Heart left ventricle (tissue), 16 donors: ENCODE measurements around the gene SEC22A. TPM values are rescaled to one million over a fixed set of nuclear protein-coding genes. Genes with fewer than 3 reads are reported as not detected.

Experiments used
- ATAC-seq, 4 donors: fragments of 200-7000 bp; cut with Tn5 transposase; one replicate each; pipeline ENCODE4 v1.9.1; 2020 to 2022; ENCODE audit warnings: moderate library complexity in 4 of 4, mild to moderate bottlenecking in 3 of 4, moderate number of reproducible peaks in 1 of 4
- DNase-seq, 5 donors: peaks; one replicate each; pipeline ENCODE4 v3.0.0-alpha.2; 2020
- H3K27ac ChIP-seq, 12 donors: fragments of 200-600 bp; sonication (generic) in 4 of 12; one replicate each; pipeline versions ENCODE4 v1.5.0 to v1.8.0; 2016 to 2022; ENCODE audit warnings: mild to moderate bottlenecking in 2 of 12
- H3K27me3 ChIP-seq, 9 donors: fragments of 200-600 bp; sonication (generic) in 2 of 9; one replicate each; pipeline versions ENCODE4 v1.5.1 to v1.8.0; 2016 to 2022; ENCODE audit warnings: mild to moderate bottlenecking in 3 of 9
- H3K36me3 ChIP-seq, 9 donors: fragments of 200-600 bp; sonication (generic) in 2 of 9; one replicate each; pipeline versions ENCODE4 v1.5.0 to v1.8.0; 2018 to 2022; ENCODE audit warnings: mild to moderate bottlenecking in 2 of 9
- H3K4me1 ChIP-seq, 12 donors: fragments of 200-600 bp; sonication (generic) in 4 of 12; one replicate each; pipeline versions ENCODE4 v1.5.0 to v1.8.0; 2016 to 2022; ENCODE audit warnings: mild to moderate bottlenecking in 3 of 12
- H3K4me3 ChIP-seq, 12 donors: fragments of 200-600 bp; sonication (generic) in 4 of 12; one replicate each; pipeline versions ENCODE4 v1.5.0 to v1.8.0; 2017 to 2022; ENCODE audit warnings: mild to moderate bottlenecking in 9 of 12, moderate library complexity in 4 of 12
- H3K9me3 ChIP-seq, 12 donors: fragments of 200-600 bp; sonication (generic) in 4 of 12; one replicate each; pipeline versions ENCODE4 v1.5.0 to v1.8.0; 2016 to 2022; ENCODE audit warnings: mild to moderate bottlenecking in 1 of 12
- CTCF ChIP-seq, 12 donors: fragments of 200-600 bp; sonication (generic) in 4 of 12; IDR thresholded peaks; one replicate each; pipeline versions ENCODE4 v1.5.0 to v1.8.0; 2018 to 2022; ENCODE audit warnings: antibody characterized with exemption in 12 of 12, mild to moderate bottlenecking in 5 of 12
- POLR2A ChIP-seq, 2 donors: fragments of 450-650 bp; IDR thresholded peaks; one replicate each; pipeline ENCODE4 v1.6.1; 2017; ENCODE audit warnings: antibody characterized with exemption in 2 of 2, mild to moderate bottlenecking in 2 of 2, moderate library complexity in 2 of 2
- WGBS, 4 donors: extraction: QIAGEN DNeasy Blood & Tissue Kit in 2 of 4; methylation state at CpG; one replicate each; pipeline versions ENCODE4 v1.1.5 to v1.1.7; 2013 to 2018; 5-methylcytosine and 5-hydroxymethylcytosine counted together
- intact Hi-C, 10 donors: fragments of 100-400 bp; cut with DNase I; formaldehyde crosslinking; loops; one replicate each; pipeline versions ENCODE4 v1.11.1 to v1.14.2; 2022
- polyA plus RNA-seq, 2 donors: library from polyadenylated mRNA; stranded (reverse); fragments of 200-250 nt; gene quantifications; one replicate each; pipeline ENCODE4 v1.2.3, GENCODE V29; 2013
- total RNA-seq, 9 donors: library from RNA; depleted of rRNA in 2 of 9; stranded (reverse); fragments of >200 nt in 2 of 9; fragmentation: NEBNext Ultra II Directional in 3 of 9; extraction: Animal tissue kit (Norgen Biotek cat#: 25700) in 3 of 9; gene quantifications; one replicate each; pipeline versions ENCODE4 v1.1.0 to v1.2.4, GENCODE V29; 2016 to 2023
- donor health status: ischemic (EF 13 %, LVEDD 7.1; RV severe dilation, severe dysfunction).
- donor health status: healthy with polysubstance abuse.
- donor health status: DM: no; HTN: yes; CAD: no.
- donor health status: DM: no; HTN: no; CAD: no.
- donor health status: ischemic (EF 25% LVEDD 6.9; RV normal size, moderate dysfunction).
- donor health status: ischemic (EF 25% LVEDD 5.7; RV mildly dilated, moderate dysfunction).
- donor health status: healthy.
- donor health status: DM: yes; HTN: yes; CAD: no.
- donor health status: ischemic (EF 35%, LVEDD 5.7; RV mildly dilated, moderate dysfunction).
- donor health status: nonischemic (EF 11% LVEDD 7.7; RV severe dilation, severe dysfunction).
- donor health status: DM: yes; HTN: yes; CAD: no.
- donor health status: PGD.
- donor health status: ischemic (EF 29% LVEDD 5.4; RV normal size, mild dysfunction).
- donor health status: nonischemic (EF 23%, LVEDD 6.1; RV moderate dilation, normal function).

The SEC22A gene
- total and polyA plus RNA-seq, 11 donors: 2.2 to 27.0 (median 10.0) TPM

- intact Hi-C loops: no loop called here
- WGBS, 4 donors: 67 to 73% (median 69%) methylated on average over 10 to 15 of the region's 15 CpGs
- no peak for DNase-seq
Observed at GRCh38 chr3:123292321-123293310, 90.9 kb downstream of the SEC22A start.

GRCh38 chr3:123294296-123294938 lies 92.7 kb downstream of the SEC22A start:
- no peak for DNase-seq
- no peak for ATAC-seq
- WGBS, 4 donors: 89 to 96% (median 93%) methylated on average over 13 of the region's 13 CpGs

More at GRCh38 chr3:123292321-123293310, 90.9 kb downstream of the SEC22A start:
- no peaks in the 10 kb centered on the region for H3K9me3 ChIP-seq
- peak in 2 of 4 donors; percentile 3 to 12 for ATAC-seq
- H3K27ac ChIP-seq: no peak overlapping the region
- H3K27me3 ChIP-seq: no peaks in the 10 kb centered on the region
- H3K4me1 ChIP-seq: peaks cover 0 to 9% (median 0%) of the 10 kb centered on the region in 12 donors
- peaks cover 0 to 87% (median 28%) of the 10 kb centered on the region in 9 donors for H3K36me3 ChIP-seq
- TF ChIP-seq CTCF (IDR thresholded peaks at IDR 0.05) (no peak), POLR2A (IDR thresholded peaks at IDR 0.05) (no peak)
- no peak overlapping the region for H3K4me3 ChIP-seq

GRCh38 chr3:123295171-123295900 lies 93.6 kb downstream of the SEC22A start:
- intact Hi-C loops: no loop called here
- Histone ChIP-seq H3K4me1 (peaks cover 0 to 6% (median 0%) of the 10 kb centered on the region in 12 donors), H3K36me3 (peaks cover 0 to 88% (median 33%) of the 10 kb centered on the region in 9 donors), H3K27ac (no peak overlapping the region), H3K27me3 (no peaks in the 10 kb centered on the region), H3K9me3 (no peaks in the 10 kb centered on the region), H3K4me3 (no peak overlapping the region)
- 58 to 63% (median 61%) methylated on average over 7 of the region's 7 CpGs for WGBS, 4 donors
- TF ChIP-seq CTCF (IDR thresholded peaks at IDR 0.05) (no peak), POLR2A (IDR thresholded peaks at IDR 0.05) (no peak)
- DNase-seq (peak in 1 of 5 donors; percentile 19), ATAC-seq (peak in 1 of 4 donors; percentile 7)

More at GRCh38 chr3:123294296-123294938, 92.7 kb downstream of the SEC22A start:
- Histone ChIP-seq H3K27me3 (no peaks in the 10 kb centered on the region), H3K36me3 (peaks cover 0 to 86% (median 26%) of the 10 kb centered on the region in 9 donors), H3K9me3 (no peaks in the 10 kb centered on the region), H3K27ac (no peak overlapping the region), H3K4me1 (peaks cover 0 to 8% (median 0%) of the 10 kb centered on the region in 12 donors), H3K4me3 (no peak overlapping the region)
- intact Hi-C loops: no loop called here
- TF ChIP-seq CTCF (IDR thresholded peaks at IDR 0.05) (no peak), POLR2A (IDR thresholded peaks at IDR 0.05) (no peak)
